HuH-7.5 (cell line): ENCODE data around the gene SYT2.
"Not testable (repeated sequence)": the region's sequence is repeated elsewhere in the genome, so short reads cannot be mapped to it uniquely, and the experiment has no call there.

Experiments
- DNase-seq: peaks from one replicate; pipeline ENCODE4 v3.0.0; 2011; ENCODE audit warnings: low spot score

The SYT2 gene

DNA sequence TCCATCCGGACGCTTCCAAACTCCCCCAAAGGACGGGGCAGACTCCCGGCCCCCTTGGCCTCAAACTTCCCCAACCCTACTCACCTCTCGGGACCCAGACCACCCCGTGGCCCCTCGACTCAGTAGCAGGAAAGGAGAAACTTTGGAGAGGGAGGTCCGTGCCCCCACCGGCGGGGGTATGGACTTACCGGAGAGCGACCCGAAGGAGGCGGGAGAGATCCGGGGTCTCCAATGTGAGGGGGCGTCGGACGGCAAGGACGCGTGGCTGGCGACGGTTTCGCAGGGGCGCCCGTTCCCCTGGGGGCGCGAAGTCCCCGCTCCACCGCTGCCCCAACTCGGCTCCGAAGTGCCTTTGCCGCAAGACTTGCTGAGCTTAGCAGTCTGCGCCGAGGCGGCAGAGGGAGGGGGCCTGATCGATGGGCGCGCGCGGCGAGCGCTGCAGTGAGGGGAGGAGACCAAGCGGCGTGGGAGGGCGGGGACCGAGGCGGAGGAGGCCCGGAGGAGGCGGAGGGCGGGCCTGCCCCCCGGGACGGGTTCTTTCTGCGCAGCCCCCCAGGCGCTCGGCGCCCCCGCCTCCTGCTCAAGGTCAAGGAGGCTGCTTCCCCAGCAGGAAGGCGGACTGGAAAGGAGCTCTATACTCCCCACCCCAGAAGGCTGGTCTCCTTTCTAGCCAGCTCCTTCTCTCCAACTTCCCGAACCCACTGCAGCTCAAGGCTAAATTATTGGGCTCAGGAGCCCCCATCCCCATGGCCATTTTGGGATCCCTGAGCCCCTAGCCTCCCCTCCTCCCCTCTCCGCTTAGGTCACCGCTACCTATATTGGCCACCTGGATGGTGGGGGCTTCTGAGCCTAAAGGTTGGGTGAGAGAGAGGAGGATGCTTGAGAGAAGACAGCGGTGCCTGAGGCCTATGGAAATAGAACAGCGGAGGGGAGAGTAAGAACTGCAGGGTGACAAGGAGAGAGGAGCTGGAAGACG, at the start of gene SYT2:
Gene SYT2 (minus strand): TSS at position 385 of the 976 bp plus-strand sequence. CDS start 104,682 bp downstream, outside the sequence.
- DNase-seq, result peak; percentile 52

DNA sequence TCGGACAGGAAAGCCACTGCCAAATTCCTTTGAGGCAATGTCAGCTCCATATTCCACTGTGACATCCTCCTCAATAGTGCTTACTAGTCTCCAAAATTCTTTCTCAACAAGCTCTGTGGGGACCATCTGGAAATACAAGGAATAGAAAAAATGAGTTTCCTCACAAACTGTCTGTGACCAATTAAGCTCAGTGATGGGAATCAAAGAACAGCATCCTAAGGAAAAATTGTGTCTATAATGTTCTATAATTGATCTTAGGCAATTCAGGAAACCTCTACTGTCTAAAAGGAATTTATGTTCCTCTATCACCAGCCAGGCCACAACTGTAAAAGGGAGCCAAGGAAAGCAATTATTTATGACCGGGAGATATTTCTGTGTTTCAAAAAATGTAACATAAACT, 46.1 kb upstream of the SYT2 start:
- no peak for DNase-seq

DNA sequence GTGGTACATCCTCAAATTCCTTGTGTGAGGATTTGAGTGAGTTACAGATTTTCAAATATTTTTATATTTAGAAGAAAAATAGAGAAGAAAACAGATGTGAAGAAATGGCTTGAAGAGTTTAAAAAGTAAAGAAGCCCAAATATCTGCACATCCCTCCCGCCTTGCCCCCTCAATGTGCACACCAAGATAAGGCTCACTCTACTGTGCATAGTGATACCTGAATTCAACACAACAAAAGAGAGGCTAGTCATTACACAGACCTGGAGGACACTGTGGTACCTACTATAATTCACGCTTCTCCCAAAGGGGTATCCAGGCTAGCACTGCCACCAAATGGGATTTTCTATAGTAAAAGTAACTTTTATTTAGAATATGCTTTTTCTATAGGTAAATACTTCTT, 44.0 kb upstream of the SYT2 start:
- no peak for DNase-seq

- no peak for DNase-seq
These were observed 42.5 kb upstream of the SYT2 start for GRCh38 chr1:202752774-202753173.

- no peak for DNase-seq
These were observed 40.5 kb upstream of the SYT2 start for GRCh38 chr1:202750761-202751160.

DNA sequence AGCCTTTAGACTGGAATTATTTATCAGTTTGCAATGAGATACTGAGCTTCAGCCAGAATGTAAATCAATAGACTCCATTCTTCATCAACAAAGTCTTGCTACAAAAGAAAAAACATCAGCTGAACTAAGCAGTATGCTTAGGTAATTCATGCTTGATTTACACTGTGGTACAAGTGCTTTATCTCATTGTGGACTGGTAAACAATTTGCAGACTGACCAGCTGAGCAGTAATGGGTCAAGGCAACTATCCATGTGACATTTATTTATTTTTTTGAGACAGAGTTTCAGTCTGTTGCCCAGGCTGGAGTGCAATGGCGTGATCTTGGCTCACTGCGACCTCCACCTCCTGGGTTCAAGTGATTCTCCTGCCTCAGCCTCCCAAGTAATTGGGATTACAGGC, 39.8 kb upstream of the SYT2 start:
- DNase-seq, result no peak

DNA sequence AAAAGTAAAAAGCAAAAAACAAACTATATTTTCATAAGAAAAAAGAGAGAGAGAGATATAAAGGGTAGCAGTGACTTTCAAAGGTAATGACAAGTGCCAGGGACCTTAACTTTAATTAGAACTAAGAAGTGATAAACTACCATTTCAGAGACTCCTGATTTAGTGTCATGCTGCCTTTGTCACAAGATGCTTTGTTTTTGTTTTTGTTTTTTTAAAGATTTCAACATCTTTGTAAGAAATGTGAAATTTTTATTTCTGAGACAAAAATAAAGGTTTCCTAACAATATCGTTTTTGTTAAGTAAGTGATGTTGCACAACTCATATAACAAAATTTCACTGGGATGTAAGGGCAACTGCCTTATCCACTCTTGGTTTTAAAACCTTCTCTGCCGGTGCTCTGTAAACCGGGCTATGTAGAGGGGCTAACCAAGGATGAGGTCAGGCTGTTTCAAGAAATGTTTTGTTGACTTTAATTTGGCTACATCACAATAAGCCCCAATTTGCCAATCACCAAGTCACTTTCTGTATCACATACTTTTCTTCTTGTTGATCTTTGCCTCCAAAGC, 35.2 kb upstream of the SYT2 start:
- DNase-seq, result no peak

DNA sequence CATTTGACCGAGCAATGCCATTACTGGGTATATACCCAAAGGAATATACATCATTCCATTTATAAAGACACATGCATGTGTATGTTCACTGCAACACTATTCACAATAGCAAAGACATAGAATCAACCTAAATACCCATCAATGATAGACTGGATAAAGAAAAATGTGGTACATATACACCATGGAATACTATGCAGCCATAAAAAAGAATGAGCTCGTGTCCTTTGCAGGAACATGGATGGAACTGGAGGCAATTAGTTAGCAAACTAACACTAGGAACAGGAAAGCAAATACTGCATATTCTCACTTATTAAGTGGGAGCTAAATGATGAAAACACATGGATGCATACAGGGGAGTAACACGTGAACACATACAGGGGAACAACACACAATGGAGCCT, 34.5 kb upstream of the SYT2 start:
- not testable (repeated sequence) for DNase-seq

DNA sequence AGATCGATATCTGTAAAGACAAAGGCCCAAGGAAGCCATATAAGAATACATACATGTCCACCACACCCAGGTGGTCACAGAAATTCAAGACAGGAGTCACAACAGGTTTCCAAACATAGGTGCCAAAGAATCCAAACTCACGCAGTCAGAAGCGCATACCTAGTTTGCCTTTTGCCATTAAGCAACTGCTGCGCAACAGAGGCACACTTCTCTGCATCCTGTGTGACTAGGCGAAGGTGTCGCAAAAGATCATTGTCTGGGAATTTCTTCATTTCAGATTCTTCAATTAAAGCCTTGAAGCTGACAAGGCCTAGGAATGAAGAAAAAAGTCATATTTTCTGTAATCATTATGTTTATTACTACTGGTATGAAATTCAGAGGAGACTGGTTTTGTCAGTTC, 32.2 kb upstream of the SYT2 start:
- no peak for DNase-seq

DNA sequence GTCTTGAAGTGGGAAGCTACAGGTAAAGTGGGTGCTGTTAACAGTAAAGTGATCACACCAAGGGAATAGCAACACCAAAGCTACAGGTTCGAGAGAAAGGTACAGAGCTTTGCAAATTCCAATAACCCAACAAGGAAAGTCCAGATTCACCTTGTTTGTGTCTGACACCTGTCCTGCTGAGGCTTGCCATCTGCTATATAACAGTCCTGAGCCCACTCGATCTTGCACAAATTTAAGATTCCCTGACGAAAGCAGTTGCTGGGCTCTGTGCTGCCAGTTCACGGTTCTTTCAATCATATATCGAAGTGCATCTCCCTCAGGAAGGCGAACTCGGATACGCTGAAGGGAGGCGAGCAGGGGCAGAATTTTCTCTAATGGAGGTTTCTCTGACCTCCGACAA, 23.0 kb upstream of the SYT2 start:
- no peak for DNase-seq

DNA sequence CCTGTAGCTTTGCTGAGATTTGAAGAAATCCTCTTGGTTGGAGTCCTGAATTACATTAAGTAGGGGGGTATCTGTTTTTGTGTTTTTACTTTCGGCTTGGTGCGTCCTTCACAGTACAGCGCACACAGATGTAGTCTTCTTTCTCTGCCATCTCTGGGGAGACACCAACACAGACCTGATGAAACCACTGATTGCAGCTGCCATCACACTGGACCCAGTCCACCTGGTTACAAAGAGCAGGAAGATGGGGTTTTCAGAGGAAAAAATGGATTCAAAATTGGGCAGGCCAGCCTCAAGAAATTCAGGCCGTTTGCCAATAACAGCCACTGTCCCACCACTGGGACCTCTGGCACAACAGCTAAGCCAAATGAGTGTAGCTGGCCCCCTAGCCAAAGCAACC, 18.7 kb upstream of the SYT2 start:
- DNase-seq, result no peak

DNA sequence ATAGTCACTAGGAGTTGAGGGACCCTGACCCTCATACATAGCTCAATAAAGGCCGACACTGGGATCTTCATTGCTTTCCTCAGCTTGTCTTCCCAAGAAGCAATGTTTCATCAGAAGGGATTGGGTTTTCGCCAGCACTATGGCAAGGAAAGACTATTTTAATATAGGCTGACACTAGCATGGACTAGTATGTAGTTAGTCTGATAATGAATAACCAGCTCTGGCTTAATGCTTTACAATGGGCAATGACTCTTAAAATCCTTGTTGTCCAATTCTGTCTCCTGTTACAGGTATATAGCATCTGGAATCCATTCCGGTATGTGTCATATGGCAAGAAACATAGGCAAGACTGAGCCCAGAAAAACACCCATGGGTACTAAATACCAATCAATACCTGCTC, 15.3 kb upstream of the SYT2 start:
- DNase-seq, result no peak

GRCh38 chr1:202723708-202724107, 13.5 kb upstream of the SYT2 start:
- DNase-seq, result no peak

- DNase-seq, result not testable (repeated sequence)
These were observed 12.8 kb upstream of the SYT2 start for GRCh38 chr1:202723046-202723445.

GRCh38 chr1:202716654-202717053, 6.4 kb upstream of the SYT2 start:
- no peak for DNase-seq

DNA sequence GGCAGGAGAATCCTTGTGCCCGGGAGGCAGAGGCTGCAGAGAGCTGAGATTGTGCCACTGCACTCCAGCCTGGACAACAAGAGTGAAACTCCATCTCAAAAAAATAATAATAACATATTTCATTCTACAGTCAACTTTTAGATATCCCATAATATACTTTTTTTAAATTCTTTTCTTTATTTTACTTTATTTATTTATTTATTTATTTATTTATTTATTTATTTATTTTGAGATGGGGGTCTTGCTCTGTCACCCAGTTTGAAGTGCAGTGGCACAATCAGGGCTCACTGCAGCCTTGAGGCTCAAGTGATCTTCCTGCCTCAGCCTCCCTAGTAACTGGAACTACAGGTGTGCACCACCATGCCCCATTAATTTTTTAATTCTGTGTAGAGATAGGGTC, 3.9 kb upstream of the SYT2 start:
- not testable (repeated sequence) for DNase-seq

DNA sequence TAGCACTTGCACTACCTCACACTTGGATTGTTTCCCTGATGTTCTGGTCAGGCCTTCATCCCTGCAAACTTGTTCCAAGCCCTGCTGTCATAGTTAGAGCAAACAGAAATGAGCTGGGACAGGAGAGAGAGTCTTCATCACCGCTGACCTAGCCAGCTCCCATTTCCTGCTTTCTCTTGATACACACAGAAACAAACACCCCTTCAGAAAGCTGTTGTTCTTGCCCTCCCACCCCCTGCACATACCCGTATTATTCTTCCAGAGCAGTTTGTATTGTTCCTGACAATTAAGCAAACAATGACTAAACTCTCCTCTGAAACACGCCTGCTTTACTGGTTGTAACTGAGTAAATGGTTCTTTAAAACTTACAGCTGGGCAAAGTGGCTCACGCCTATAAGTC, 2.9 kb upstream of the SYT2 start:
- no peak for DNase-seq

GRCh38 chr1:202711949-202712635, 1.8 kb upstream of the SYT2 start:
- DNase-seq, result no peak

DNA sequence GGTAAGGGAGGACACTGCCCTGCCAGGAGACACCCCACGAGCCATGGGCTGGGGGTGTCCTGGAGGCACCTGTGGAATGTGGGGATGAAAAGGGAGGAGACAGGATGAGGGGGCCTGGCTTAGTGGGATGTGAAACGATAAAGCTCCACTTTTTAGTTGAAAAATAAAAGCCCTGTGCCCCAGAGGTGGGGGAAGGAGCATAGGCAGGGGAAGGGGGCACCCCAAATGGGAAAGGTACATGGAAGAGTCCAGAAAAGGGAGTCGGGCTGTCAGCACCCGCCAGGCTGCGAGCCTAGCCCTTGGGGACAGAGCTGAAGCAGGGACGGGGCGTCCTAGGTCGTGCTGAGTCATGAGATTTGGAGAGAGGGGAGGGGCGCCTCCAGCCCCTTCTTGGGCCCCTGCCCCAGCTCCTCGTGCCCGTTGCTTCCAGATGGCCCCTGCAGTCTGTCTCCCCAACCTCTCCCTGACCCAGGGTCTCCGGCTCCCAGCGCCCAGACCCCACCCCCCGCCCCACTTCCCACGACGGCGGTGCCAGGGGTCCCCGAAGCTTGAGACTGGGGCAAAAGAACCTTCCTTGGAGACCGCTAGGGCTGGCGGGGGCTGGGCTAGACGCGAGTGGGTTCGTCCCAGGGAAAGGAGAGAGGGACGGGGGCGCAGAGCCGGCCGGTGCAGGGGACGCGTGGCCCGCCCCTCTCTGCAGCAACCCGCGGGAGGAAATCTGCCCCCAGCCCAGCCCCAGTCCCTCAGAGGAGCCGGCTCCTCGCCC, 795 bp downstream of the SYT2 start:
- DNase-seq, result no peak

GRCh38 chr1:202708456-202709275, 1.6 kb downstream of the SYT2 start:
- no peak for DNase-seq

DNA sequence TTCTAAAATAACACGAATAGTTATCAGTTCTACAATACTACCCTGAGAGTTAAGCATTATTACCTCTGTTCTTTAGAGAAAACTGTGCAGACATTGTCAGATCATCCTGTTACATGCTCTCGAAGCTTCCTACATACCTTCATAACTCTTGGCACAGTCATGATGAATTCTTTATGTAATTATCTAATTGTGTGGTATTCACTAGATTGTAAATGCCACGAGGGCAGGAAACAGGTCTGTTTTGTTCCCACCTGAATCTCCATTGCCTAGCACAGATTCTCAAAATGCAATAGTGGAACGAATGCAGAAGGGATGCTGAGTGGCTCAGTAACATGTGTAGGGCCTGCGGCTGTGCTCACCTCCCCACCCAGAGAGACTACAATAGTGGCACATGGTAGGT, 3.4 kb downstream of the SYT2 start:
- no peak for DNase-seq
